Mesothelial cell of epicardium (in vitro differentiated cells): ENCODE results near the gene KHSRP. TPM values are rescaled to one million over a fixed set of nuclear protein-coding genes. Genes with fewer than 3 reads are reported as not detected.

Experiments used
- DNase-seq, 2 experiments: peaks; one replicate each; pipeline ENCODE4 v3.0.0; 2021; ENCODE audit warnings: low spot score in 2 of 2; ENCODE audit not compliant: unreplicated experiment in 2 of 2
- H3K27ac Mint-ChIP-seq: 2 replicates; pipeline ENCODE4 v1.8.0; 2021; ENCODE audit warnings: mixed read lengths
- H3K27me3 Mint-ChIP-seq: 2 replicates; pipeline ENCODE4 v1.8.0; 2021; ENCODE audit warnings: low read depth, mixed read lengths
- H3K36me3 Mint-ChIP-seq: 2 replicates; pipeline ENCODE4 v1.8.0; 2021; ENCODE audit warnings: mixed read lengths
- H3K4me1 Mint-ChIP-seq: 2 replicates; pipeline ENCODE4 v1.8.0; 2021; ENCODE audit warnings: mixed read lengths
- H3K4me3 Mint-ChIP-seq: 2 replicates; pipeline ENCODE4 v1.8.0; 2021; ENCODE audit warnings: mild to moderate bottlenecking, moderate library complexity, mixed read lengths
- H3K9me3 Mint-ChIP-seq: 2 replicates; pipeline ENCODE4 v1.8.0; 2021; ENCODE audit warnings: mixed read lengths
- CTCF ChIP-seq: fragments of 200-600 bp; sonication (generic); IDR thresholded peaks from one replicate; pipeline ENCODE4 v1.5.0; 2021; ENCODE audit warnings: antibody characterized with exemption; ENCODE audit not compliant: unreplicated experiment
- total RNA-seq: library from RNA; stranded (reverse); gene quantifications from 3 replicates; pipeline ENCODE4 v1.2.1, GENCODE V29; 2021

Gene KHSRP
- 375 to 384 TPM (median 380 TPM) in 3 replicates for total RNA-seq

GRCh38 chr19:6424195-6424938 is at the start of gene KHSRP:
KHSRP (minus strand) TSS chr19:6424811; CDS start chr19:6424701, 110 bp downstream.
- H3K4me3 Mint-ChIP-seq, result peak within 1 kb of the TSS; percentile 84
- DNase-seq, result no peak
- H3K36me3 Mint-ChIP-seq, result peaks cover 8% of the 10 kb centered on the region
- TF ChIP-seq CTCF, result no peak
- H3K27me3 Mint-ChIP-seq, result peaks cover under 1% of the 10 kb centered on the region
- peaks cover 19% of the 10 kb centered on the region for H3K4me1 Mint-ChIP-seq
- H3K9me3 Mint-ChIP-seq, result no peaks in the 10 kb centered on the region
- H3K27ac Mint-ChIP-seq, result peak within 1 kb of the TSS; percentile 83

- no peak for DNase-seq
These were observed 49.0 kb upstream of the KHSRP start for GRCh38 chr19:6473647-6474046.

GRCh38 chr19:6472713-6473112 is 48.1 kb upstream of the KHSRP start:
- H3K4me1 Mint-ChIP-seq, result peaks cover 8% of the 10 kb centered on the region
- no peaks in the 10 kb centered on the region for H3K9me3 Mint-ChIP-seq
- TF ChIP-seq CTCF, result no peak
- H3K36me3 Mint-ChIP-seq, result peaks cover 5% of the 10 kb centered on the region
- H3K27me3 Mint-ChIP-seq, result peaks cover 33% of the 10 kb centered on the region
- H3K4me3 Mint-ChIP-seq, result no peak overlapping the region
- no peak overlapping the region for H3K27ac Mint-ChIP-seq
- no peak for DNase-seq

More at GRCh38 chr19:6473647-6474046, 49.0 kb upstream of the KHSRP start:
- no peak for TF ChIP-seq CTCF
- no peak overlapping the region for H3K4me3 Mint-ChIP-seq
- H3K27me3 Mint-ChIP-seq, result peaks cover 35% of the 10 kb centered on the region
- H3K9me3 Mint-ChIP-seq, result no peaks in the 10 kb centered on the region
- peaks cover under 1% of the 10 kb centered on the region for H3K36me3 Mint-ChIP-seq
- H3K4me1 Mint-ChIP-seq, result peaks cover 8% of the 10 kb centered on the region
- no peak overlapping the region for H3K27ac Mint-ChIP-seq

- peaks cover 8% of the 10 kb centered on the region for H3K4me1 Mint-ChIP-seq
- H3K4me3 Mint-ChIP-seq, result no peak overlapping the region
- H3K27ac Mint-ChIP-seq, result no peak overlapping the region
- no peak for TF ChIP-seq CTCF
- H3K27me3 Mint-ChIP-seq, result peaks cover 33% of the 10 kb centered on the region
- DNase-seq, result no peak
- peaks cover 6% of the 10 kb centered on the region for H3K36me3 Mint-ChIP-seq
- no peaks in the 10 kb centered on the region for H3K9me3 Mint-ChIP-seq
These were observed 46.5 kb upstream of the KHSRP start for GRCh38 chr19:6471076-6471475.

- peaks cover 9% of the 10 kb centered on the region for H3K4me1 Mint-ChIP-seq
- H3K27ac Mint-ChIP-seq, result no peak overlapping the region
- H3K4me3 Mint-ChIP-seq, result no peak overlapping the region
- TF ChIP-seq CTCF, result no peak
- H3K27me3 Mint-ChIP-seq, result peaks cover 31% of the 10 kb centered on the region
- peaks cover 10% of the 10 kb centered on the region for H3K36me3 Mint-ChIP-seq
- no peaks in the 10 kb centered on the region for H3K9me3 Mint-ChIP-seq
- DNase-seq, result no peak
These were observed 45.6 kb upstream of the KHSRP start for GRCh38 chr19:6470173-6470572.

GRCh38 chr19:6467384-6467783 is 42.8 kb upstream of the KHSRP start:
- H3K4me1 Mint-ChIP-seq, result peaks cover 18% of the 10 kb centered on the region
- H3K27ac Mint-ChIP-seq, result no peak overlapping the region
- H3K36me3 Mint-ChIP-seq, result peaks cover 10% of the 10 kb centered on the region
- no peak for TF ChIP-seq CTCF
- no peak for DNase-seq
- H3K27me3 Mint-ChIP-seq, result peaks cover 35% of the 10 kb centered on the region
- no peaks in the 10 kb centered on the region for H3K9me3 Mint-ChIP-seq
- no peak overlapping the region for H3K4me3 Mint-ChIP-seq
